GM18502 (cell line): Measurements from ENCODE around the gene VPS41.

Experiments
- ATAC-seq: cut with Tn5 transposase; IDR thresholded peaks from one replicate; pipeline ENCODE4 v1.9.1; 2021; ENCODE audit warnings: mild to moderate bottlenecking; ENCODE audit not compliant: unreplicated experiment, poor library complexity

VPS41 gene

DNA sequence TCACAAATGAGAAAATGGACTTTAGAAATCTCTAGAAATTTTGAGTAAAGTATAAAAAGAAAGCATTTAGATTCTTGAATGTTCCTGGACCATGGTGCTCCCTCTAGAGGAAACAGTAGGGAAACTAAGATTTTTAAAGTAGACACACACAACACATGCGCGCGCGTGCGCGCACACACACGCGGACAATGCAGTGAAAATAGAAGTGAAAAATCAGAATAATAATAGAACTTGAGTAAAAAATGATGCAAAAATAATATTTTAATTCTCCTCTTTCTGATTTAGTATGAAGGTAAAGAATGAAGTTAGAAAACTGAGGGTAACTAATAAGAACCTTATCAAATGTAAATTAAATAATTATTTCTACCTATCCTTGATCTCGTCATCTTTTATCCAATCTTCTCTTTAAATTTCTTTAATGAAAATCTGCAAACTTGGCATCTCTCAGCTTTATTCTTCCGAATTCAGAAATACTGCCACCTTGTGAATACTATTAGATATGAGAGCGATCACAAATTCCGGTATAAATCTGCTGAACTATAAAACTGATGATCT is 160.9 kb downstream of the VPS41 start:
- ATAC-seq, result no peak

DNA sequence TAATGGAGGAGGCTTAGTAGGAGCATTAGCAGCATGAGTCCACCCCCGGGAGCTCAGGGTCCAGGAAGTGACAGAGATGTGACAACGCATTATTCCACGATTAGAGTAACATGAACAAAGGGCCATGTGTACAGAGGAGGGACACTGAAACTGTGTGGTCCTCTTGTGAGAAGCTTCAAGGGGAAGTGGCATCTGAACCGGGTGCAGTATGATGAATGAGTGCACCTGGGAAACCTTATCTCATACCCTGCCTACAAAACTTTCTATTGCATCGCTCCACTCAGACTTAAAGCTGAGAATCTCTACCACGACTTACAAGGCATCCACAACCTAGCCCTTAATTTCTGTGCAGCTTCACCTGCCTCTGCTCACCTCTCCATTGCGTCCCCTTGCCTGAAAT is 162.6 kb downstream of the VPS41 start:
- ATAC-seq, result no peak

DNA sequence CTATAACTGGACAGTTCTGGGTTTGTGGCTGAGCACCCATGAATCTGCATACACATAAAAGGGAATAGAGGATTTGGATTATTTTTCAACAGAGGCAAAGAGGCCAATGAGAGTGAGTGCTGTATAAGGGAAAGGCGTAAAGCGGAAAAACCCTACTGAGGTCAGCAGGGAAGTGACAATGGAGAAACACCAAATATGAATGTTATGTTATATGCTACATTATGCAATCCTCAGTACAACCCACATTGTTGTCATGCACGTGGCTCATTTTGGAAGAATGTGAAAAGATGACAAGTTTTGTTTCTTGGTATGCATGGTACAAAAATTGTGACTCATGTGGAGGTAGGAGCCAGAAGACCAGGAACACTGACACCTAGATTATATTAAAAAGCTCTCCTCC is 164.2 kb downstream of the VPS41 start:
- ATAC-seq, result no peak

DNA sequence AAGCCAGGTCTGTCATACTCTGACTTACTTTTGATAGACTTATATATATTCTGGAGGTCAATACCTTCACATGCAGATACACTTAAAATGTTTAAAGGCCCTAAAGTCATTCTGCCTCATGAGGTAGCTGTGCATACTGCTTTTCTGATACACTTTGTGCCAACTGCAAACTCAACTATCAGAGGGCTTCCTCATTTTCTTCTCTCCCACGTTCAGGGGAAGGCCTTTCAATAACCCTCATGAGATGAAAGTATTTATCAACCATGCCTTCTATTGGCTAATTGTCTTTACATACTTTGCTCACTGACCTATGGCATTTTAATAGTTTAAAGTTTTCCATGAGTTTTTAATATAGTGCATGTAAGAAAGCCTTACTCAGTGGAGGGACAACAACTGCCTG is 165.1 kb downstream of the VPS41 start:
- ATAC-seq, result no peak

- ATAC-seq, result no peak
Observed at GRCh38 chr7:38740041-38740440, 168.9 kb downstream of the VPS41 start.

GRCh38 chr7:38736138-38736537 is 172.9 kb downstream of the VPS41 start:
- ATAC-seq, result no peak

DNA sequence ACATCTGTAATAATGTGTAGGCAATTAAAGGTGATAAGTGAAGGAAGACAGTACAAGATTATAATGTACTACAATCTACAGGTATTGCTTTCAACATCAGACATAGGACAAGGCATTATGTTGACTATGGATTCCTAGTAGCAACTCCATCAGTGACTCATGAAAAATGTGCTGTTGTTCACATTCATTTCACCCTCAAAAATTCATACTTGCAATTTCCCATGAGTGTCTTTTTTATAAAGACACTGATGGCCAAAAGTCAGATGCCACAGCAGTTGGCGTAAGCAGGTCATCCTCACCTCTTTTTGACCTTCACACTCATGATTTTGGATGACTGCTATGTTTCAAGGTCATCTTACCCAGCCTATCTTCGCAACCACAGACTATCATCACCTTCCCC is 177.8 kb downstream of the VPS41 start:
- ATAC-seq, result no peak

GRCh38 chr7:38728145-38728544 is 180.8 kb downstream of the VPS41 start:
- ATAC-seq, result no peak

GRCh38 chr7:38727184-38727940 is 181.6 kb downstream of the VPS41 start:
- no peak for ATAC-seq

DNA sequence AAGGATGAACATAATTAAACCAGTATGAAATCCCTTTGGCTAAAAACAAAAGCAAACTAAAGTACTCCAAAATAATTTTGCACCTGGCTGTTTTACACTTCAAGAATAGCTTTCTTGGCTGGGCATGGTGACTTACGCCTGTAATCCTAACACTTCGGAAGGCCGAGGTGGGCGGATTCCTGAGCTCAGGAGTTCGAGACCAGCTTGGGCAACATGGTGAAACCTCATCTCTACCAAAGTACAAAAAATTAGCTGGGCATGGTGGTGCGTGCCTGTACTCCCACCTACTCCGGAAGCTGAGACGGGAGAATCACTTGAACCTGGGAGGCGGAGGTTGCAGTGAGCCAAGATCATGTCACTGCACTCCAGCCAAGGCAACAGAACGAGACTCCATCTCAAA is 185.7 kb downstream of the VPS41 start:
- no peak for ATAC-seq

DNA sequence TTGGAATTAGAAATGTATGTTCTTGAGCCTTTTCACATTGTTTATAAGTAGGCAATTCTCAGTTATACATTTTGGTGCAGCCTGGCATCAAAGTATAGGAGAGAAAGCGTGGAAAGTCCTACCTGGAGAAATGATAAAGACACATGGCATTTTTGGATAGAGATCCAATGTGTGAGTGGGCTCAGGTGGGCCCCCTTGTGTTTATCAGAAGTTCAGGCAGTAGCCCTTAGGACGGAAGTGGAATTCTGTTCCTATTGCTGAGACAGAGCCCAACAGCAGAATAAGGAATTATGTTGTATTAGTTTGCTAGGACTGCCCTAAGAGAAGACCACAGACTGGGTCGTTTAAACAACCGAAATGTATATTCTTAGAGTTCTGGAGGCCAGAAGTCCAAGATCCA is 192.6 kb downstream of the VPS41 start:
- ATAC-seq, result no peak

DNA sequence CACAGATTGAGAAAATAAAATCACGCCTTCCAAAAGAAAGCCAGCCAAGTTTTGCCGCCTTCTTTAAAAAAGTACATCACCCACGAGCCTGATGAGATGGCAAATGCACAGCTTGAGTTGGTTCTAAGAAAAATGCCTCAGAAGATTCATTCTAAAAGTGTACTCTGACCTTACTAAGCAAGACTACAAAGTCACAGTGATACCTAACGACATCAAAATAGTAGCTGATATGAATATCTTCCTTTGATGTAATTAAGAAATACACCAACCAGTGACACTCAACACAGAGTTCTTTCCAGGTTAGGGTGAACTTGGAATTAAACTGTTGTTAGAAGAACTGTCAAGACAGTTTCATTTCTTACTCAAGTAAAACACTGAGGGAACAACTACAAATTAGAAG is 199.9 kb downstream of the VPS41 start:
- no peak for ATAC-seq

DNA sequence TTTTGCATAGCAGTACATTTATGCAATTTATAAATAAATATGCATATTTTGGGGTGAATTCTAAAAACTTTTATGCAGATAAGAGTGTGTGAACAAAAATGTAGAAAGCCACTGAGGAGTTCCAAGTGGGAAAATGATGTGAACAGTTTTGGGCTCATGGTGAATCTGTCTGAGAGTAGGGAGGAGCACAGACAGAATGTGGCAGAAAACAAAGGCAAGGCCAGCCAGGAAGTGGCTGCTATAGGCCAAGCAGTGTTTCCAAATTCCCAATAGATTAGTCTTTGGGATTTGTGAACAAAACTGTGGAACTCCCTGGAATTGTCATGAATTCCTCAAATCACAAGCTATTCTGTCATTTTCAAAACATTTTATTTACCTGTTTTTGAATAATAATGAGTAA is 204.2 kb downstream of the VPS41 start:
- ATAC-seq, result no peak

DNA sequence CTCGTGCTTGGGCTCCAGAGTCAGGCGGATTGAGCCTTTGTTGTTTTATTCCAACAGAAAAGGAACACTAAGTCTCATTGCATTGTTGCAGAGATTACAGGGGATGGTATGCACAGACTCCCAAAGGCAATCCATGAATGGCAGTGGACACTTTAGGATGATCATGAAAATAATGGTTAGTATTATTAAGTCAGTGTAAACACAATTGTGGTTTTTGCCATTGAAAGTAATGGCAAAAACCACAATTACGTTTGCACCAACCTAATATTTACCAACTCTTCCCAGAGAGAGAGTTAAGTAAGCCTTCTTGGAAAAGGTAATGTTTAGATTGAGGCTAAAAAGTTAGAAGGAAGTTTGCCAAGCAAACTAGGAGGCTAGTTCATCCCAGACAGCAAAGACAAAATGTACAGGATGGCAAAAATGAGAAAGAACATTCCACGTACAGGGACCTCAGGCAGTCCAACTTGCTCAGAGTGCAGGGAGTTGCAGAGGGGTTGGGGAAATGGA is 204.9 kb downstream of the VPS41 start:
- no peak for ATAC-seq

- no peak for ATAC-seq
Observed at GRCh38 chr7:38703093-38703492, 205.9 kb downstream of the VPS41 start.

DNA sequence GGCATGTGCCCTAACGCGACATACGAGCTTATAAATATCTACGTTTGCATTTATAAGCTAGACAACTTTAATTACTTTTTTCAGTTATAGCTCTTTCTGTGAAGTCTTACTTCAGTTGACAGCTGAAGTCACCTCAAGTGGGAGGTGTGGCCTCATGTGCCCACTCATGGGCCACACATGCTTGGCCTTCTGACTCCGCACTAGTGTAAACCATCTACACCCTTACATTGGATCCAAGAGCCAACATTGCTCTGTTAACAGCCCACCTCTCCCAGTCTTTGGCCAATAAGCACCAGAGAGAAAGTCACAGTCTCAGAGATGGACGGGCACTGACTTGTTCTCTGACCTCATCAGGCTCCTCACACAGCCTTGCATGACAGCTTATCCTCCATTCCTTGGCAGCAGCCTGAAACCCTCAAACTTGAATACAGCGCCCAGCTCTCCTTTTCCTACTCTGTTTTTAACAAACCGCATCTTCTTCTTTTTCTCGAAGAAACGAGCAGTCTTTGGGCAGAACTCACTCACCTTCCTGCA is 206.9 kb downstream of the VPS41 start:
- no peak for ATAC-seq

GRCh38 chr7:38700116-38700515 is 208.9 kb downstream of the VPS41 start:
- no peak for ATAC-seq

DNA sequence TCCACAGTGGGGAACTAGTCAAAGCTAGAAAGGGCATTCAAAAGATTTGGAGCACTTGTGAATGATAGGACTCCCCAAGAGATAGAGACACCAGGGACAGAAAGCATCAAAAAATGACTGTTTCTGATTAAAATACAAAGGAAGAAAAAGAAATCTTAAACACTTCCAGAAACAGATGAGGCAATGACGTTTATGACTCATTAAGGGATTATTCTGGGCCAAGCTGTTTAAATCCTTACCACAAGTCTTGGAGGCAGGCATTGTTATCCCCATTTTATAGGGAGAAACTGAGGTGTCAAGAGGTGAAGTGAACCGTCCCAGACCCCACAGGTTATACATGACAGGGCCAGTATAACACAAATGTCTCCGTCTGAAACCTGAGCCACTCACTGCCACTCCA is 209.5 kb downstream of the VPS41 start:
- ATAC-seq, result no peak

GRCh38 chr7:38694326-38694725 is 214.7 kb downstream of the VPS41 start:
- no peak for ATAC-seq

GRCh38 chr7:38686888-38687287 is 222.1 kb downstream of the VPS41 start:
- no peak for ATAC-seq

- no peak for ATAC-seq
Observed at GRCh38 chr7:38685851-38686250, 223.1 kb downstream of the VPS41 start.

GRCh38 chr7:38682606-38683005 is 226.4 kb downstream of the VPS41 start:
- ATAC-seq, result no peak
